CD14-positive monocyte (primary cell): ENCODE data around the gene PUM1. TPM values are rescaled to one million over a fixed set of nuclear protein-coding genes. Genes with fewer than 3 reads are reported as not detected.
"Not testable (repeated sequence)": the region's sequence is repeated elsewhere in the genome, so short reads cannot be mapped to it uniquely, and the experiment has no call there.

Experiments
- DNase-seq, 3 donors: peaks; one replicate each; pipeline ENCODE4 v3.0.0-alpha.2; 2011 to 2022
- H2AFZ ChIP-seq: 2 replicates; pipeline ENCODE4 v1.6.0; 2012; ENCODE audit warnings: mild to moderate bottlenecking, low read depth, low read length, inconsistent platforms; ENCODE audit not compliant: insufficient read depth, poor library complexity, severe bottlenecking
- H3K27ac ChIP-seq, 2 donors: 1 replicate in 1 of 2; 2 replicates in 1 of 2; pipeline ENCODE4 v1.5.1; 2012 to 2013; ENCODE audit warnings: low read length in 2 of 2, control low read depth in 1 of 2, inconsistent platforms in 1 of 2, low read depth in 1 of 2, mild to moderate bottlenecking in 1 of 2
- H3K27me3 ChIP-seq, 2 donors: one replicate each; pipeline versions ENCODE4 v1.6.0 to v1.6.1; 2011 to 2013; ENCODE audit warnings: low read length in 2 of 2; ENCODE audit not compliant: control insufficient read depth in 2 of 2, insufficient read depth in 2 of 2
- H3K36me3 ChIP-seq, 2 donors: replicated peaks in 1 of 2; 1 replicate in 1 of 2; 2 replicates in 1 of 2; pipeline versions ENCODE4 v1.5.1 to v1.6.1; 2012 to 2013; ENCODE audit warnings: low read length in 2 of 2, control low read depth in 1 of 2, inconsistent platforms in 1 of 2, mild to moderate bottlenecking in 1 of 2; ENCODE audit not compliant: insufficient read depth in 2 of 2, control insufficient read depth in 1 of 2
- H3K4me1 ChIP-seq, 2 donors: 1 replicate in 1 of 2; 2 replicates in 1 of 2; pipeline versions ENCODE4 v1.5.1 to v1.6.1; 2012 to 2013; ENCODE audit warnings: low read length in 2 of 2, control low read depth in 1 of 2, inconsistent platforms in 1 of 2, mild to moderate bottlenecking in 1 of 2, moderate library complexity in 1 of 2; ENCODE audit not compliant: insufficient read depth in 2 of 2, control insufficient read depth in 1 of 2
- H3K4me2 ChIP-seq: replicated peaks from 2 replicates; pipeline ENCODE3; 2012; ENCODE audit warnings: low read length, moderate library complexity, mild to moderate bottlenecking; ENCODE audit not compliant: poor library complexity, severe bottlenecking; ENCODE audit errors: extremely low read depth
- H3K4me3 ChIP-seq, 3 experiments: fragments of 200-600 bp in 1 of 3; sonication (generic) in 1 of 3; replicated peaks in 1 of 3; 1 replicate in 2 of 3; 2 replicates in 1 of 3; pipeline ENCODE4 v1.5.1; 2011 to 2013; ENCODE audit warnings: low read length in 3 of 3, mild to moderate bottlenecking in 3 of 3, control low read depth in 2 of 3, low read depth in 2 of 3, inconsistent platforms in 1 of 3, moderate library complexity in 1 of 3
- H3K79me2 ChIP-seq: 2 replicates; pipeline ENCODE4 v1.6.0; 2012; ENCODE audit warnings: mild to moderate bottlenecking, control low read depth, inconsistent platforms, low read length, moderate library complexity; ENCODE audit not compliant: insufficient read depth
- H3K9ac ChIP-seq: 2 replicates; pipeline ENCODE4 v1.6.0; 2017; ENCODE audit warnings: low read length, mild to moderate bottlenecking; ENCODE audit not compliant: insufficient read depth, poor library complexity, severe bottlenecking
- H3K9me3 ChIP-seq, 2 donors: replicated peaks in 1 of 2; 1 replicate in 1 of 2; 2 replicates in 1 of 2; pipeline versions ENCODE4 v1.5.1 to v1.6.1; 2012 to 2013; ENCODE audit warnings: low read length in 2 of 2, control low read depth in 1 of 2; ENCODE audit not compliant: control insufficient read depth in 1 of 2, insufficient read depth in 1 of 2
- H4K20me1 ChIP-seq: 2 replicates; pipeline ENCODE4 v1.6.0; 2012; ENCODE audit warnings: mild to moderate bottlenecking, low read length, control low read depth, moderate library complexity; ENCODE audit not compliant: insufficient read depth
- H3K27ac Mint-ChIP-seq, 7 donors: one replicate each; pipeline ENCODE4 v1.8.0; 2020; ENCODE audit warnings: mild to moderate bottlenecking in 7 of 7, mixed read lengths in 7 of 7, moderate library complexity in 6 of 7, inconsistent platforms in 2 of 7
- H3K27me3 Mint-ChIP-seq, 3 donors: one replicate each; pipeline ENCODE4 v1.8.0; 2021 to 2022; ENCODE audit warnings: low read depth in 3 of 3, mild to moderate bottlenecking in 3 of 3, mixed read lengths in 3 of 3, moderate library complexity in 3 of 3, inconsistent platforms in 1 of 3
- H3K36me3 Mint-ChIP-seq, 2 donors: one replicate each; pipeline ENCODE4 v1.8.0; 2020; ENCODE audit warnings: mixed read lengths in 2 of 2, inconsistent platforms in 1 of 2, mild to moderate bottlenecking in 1 of 2
- H3K4me1 Mint-ChIP-seq: one replicate; pipeline ENCODE4 v1.8.0; 2020; ENCODE audit warnings: mild to moderate bottlenecking, mixed read lengths
- H3K4me3 Mint-ChIP-seq, 2 donors: one replicate each; pipeline ENCODE4 v1.8.0; 2020; ENCODE audit warnings: mild to moderate bottlenecking in 2 of 2, mixed read lengths in 2 of 2, moderate library complexity in 1 of 2
- H3K9me3 Mint-ChIP-seq, 7 donors: one replicate each; pipeline ENCODE4 v1.8.0; 2020 to 2022; ENCODE audit warnings: mixed read lengths in 7 of 7, mild to moderate bottlenecking in 6 of 7, moderate library complexity in 6 of 7, inconsistent platforms in 2 of 7
- CTCF ChIP-seq: fragments of 200-600 bp; IDR thresholded peaks from one replicate; pipeline ENCODE4 v1.8.0; 2022; ENCODE audit warnings: antibody characterized with exemption, mild to moderate bottlenecking
- WGBS: methylation state at CpG from one replicate; pipeline ENCODE4 v1.1.5; 2013; ENCODE audit warnings: missing lambda C conversion rate; ENCODE audit not compliant: insufficient coverage; 5-methylcytosine and 5-hydroxymethylcytosine counted together
- intact Hi-C, 2 donors: fragments of 100-400 bp; cut with micrococcal nuclease; formaldehyde crosslinking; loops; one replicate each; pipeline versions ENCODE4 v1.15.0 to v1.15.1; 2023
- polyA plus RNA-seq, 3 donors: library from polyadenylated mRNA; depleted of rRNA in 1 of 3; unstranded in 2 of 3; stranded (reverse) in 1 of 3; fragments of 300-500 nt in 2 of 3; fragments of >200 nt in 1 of 3; fragmentation: Illumina TruSeq in 2 of 3; gene quantifications; 1 replicate in 2 of 3; 2 replicates in 1 of 3; pipeline ENCODE4 v1.2.3, GENCODE V29; 2012 to 2021

The PUM1 gene
- polyA plus RNA-seq, 3 donors, result 55.0 to 86.1 (median 62.4) TPM

- H3K27me3 Mint-ChIP-seq, result peaks cover 0 to 2% (median 0%) of the 10 kb centered on the region in 3 donors
- Histone ChIP-seq H3K27ac (peak overlapping the region in 1 of 2 donors; percentile 99), H3K9me3 (no peaks in the 10 kb centered on the region), H3K27me3 (no peaks in the 10 kb centered on the region), H3K79me2 (peaks cover 77% of the 10 kb centered on the region), H4K20me1 (peaks cover 64% of the 10 kb centered on the region), H3K9ac (peak overlapping the region; percentile 96), H3K36me3 (peaks cover 11 to 16% of the 10 kb centered on the region in 2 donors), H3K4me1 (peaks cover 22 to 33% of the 10 kb centered on the region in 2 donors), H3K4me3 (peak overlapping the region in 1 of 3 experiments; percentile 99), H3K4me2 (peak overlapping the region; percentile 88), H2AFZ (no peak overlapping the region)
- no peak for DNase-seq
- intact Hi-C loops, result loop anchor here in 1 of 2 donors (5.0 kb wide), 1 partner anchor 36 kb away; no protein-coding TSS in a partner anchor
- WGBS, result 74% methylated on average over 3 of the region's 4 CpGs
- H3K4me1 Mint-ChIP-seq, result peaks cover 28% of the 10 kb centered on the region
- peaks cover 0 to 5% (median 0%) of the 10 kb centered on the region in 7 donors for H3K9me3 Mint-ChIP-seq
- TF ChIP-seq CTCF, result no peak
- H3K27ac Mint-ChIP-seq, result peak overlapping the region in 6 of 7 donors; percentile 6 to 99 (median 40)
- peak overlapping the region; percentile 9 to 42 for H3K4me3 Mint-ChIP-seq
- H3K36me3 Mint-ChIP-seq, result peaks cover 16 to 19% of the 10 kb centered on the region in 2 donors
Observed at GRCh38 chr1:31062867-31063380, 2.6 kb downstream of the PUM1 start.

DNA sequence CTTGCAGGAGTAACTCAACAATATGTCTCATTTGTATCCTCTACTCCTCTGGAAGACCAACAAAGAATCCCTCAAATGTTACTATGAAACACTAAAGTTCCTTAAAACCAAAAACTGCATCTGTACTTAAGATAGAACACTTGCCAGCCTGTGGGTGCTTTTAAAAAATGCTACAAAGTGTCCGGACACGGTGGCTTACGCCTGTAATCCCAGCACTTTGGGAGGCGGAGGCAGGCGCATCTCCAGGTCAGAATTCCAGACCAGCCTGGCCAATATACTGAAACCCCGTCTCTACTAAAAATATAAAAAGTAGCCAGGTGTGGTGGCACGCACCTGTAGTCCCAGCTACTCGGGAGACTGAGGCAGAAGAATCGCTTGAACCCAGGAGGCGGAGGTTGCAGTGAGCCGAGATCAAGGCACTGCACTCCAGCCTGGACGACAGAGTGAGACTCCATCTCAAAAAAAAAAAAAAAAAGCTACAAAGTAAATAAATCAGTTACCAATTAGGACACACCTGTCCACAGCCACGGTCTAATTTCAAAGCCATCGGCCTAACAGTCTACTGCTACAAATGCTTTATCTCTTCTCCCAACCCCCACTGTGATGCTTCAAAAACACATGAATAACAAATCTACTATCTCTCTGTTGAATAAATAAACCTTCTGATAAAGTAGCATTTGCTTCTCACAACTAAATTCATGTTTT is 3.2 kb downstream of the PUM1 start:
- not testable (repeated sequence) for H3K9me3 Mint-ChIP-seq, H3K4me3 ChIP-seq, H3K4me3 Mint-ChIP-seq, H3K9ac ChIP-seq, H3K27me3 ChIP-seq, H2AFZ ChIP-seq, DNase-seq, H3K9me3 ChIP-seq, H3K27me3 Mint-ChIP-seq
- WGBS, result 87% methylated on average over 7 of the region's 14 CpGs
- Histone ChIP-seq H3K36me3 (peaks cover 15 to 22% of the 10 kb centered on the region in 2 donors), H3K4me1 (peaks cover 22 to 33% of the 10 kb centered on the region in 2 donors), H3K4me2 (peak overlapping the region; percentile 88), H3K79me2 (peaks cover 83% of the 10 kb centered on the region), H4K20me1 (peaks cover 71% of the 10 kb centered on the region), H3K27ac (peak overlapping the region in 1 of 2 donors; percentile 99)
- intact Hi-C loops, result loop anchor here in 1 of 2 donors (5.0 kb wide), 1 partner anchor 35 kb away; no protein-coding TSS in a partner anchor
- peaks cover 28% of the 10 kb centered on the region for H3K4me1 Mint-ChIP-seq
- H3K36me3 Mint-ChIP-seq, result peaks cover 20 to 26% of the 10 kb centered on the region in 2 donors
- H3K27ac Mint-ChIP-seq, result peak overlapping the region in 4 of 7 donors; percentile 6 to 99 (median 65)
